SKM-1 (cell line): ENCODE measurements around the gene RASSF3.

ENCODE experiments used
- DNase-seq: peaks from one replicate; lab custom pipeline; 2025; ENCODE audit not compliant: unreplicated experiment; lab: John Stamatoyannopoulos, UW

The RASSF3 gene

DNA sequence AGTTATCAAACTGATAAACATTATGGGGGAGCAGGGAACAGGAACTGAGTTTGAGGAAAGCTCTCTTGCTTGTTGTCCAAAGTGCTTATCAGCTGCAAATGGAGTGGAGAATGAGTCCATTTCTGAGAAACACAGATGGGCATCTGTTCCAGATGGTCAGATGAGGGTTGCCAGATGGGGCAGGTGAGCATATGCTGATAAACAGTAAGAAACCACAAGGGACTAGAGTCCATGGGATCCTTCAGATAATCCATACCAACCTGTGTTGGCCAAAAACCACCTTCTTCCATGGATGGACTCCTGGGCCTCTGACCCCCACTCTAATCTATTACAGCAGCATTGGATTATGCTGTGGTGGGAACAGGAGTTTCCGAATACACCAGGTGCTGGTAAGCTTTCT is 110.6 kb downstream of the RASSF3 start:
- DNase-seq = no peak

GRCh38 chr12:64722835-64723234 is 112.5 kb downstream of the RASSF3 start:
- DNase-seq = no peak

GRCh38 chr12:64723630-64724029 is 113.3 kb downstream of the RASSF3 start:
- DNase-seq = no peak

DNA sequence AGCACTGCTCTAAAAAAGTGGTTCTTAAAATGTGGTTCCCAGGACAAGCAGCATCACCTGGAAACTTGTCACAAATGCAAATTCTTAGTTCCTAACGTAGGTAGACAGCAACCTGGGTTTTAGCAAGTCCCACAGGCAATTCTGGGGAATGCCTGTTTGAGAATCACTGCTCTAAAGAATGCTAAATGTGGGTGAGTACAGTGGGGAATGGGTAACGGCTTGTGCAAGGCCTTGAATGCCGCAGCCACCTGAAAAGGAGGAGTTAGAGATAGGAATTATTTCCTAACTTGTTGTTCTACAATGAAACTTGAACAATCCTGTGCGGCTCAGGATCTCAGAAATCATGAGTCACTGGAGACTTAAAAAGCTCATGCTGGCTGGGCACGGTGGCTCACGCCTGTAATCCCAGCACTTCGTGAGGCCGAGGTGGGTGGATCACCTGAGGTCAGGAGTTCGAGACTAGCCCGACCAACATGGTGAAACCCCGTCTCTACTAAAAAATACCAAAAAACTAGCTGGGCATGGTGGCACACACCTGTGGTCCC is 114.0 kb downstream of the RASSF3 start:
- DNase-seq = no peak

GRCh38 chr12:64729909-64730587 is 119.8 kb downstream of the RASSF3 start:
- DNase-seq = no peak

GRCh38 chr12:64730588-64730969 is 120.3 kb downstream of the RASSF3 start:
- no peak for DNase-seq

GRCh38 chr12:64731683-64732082 is 121.4 kb downstream of the RASSF3 start:
- DNase-seq = no peak

- no peak for DNase-seq
These were observed 123.6 kb downstream of the RASSF3 start for GRCh38 chr12:64733857-64734256.

DNA sequence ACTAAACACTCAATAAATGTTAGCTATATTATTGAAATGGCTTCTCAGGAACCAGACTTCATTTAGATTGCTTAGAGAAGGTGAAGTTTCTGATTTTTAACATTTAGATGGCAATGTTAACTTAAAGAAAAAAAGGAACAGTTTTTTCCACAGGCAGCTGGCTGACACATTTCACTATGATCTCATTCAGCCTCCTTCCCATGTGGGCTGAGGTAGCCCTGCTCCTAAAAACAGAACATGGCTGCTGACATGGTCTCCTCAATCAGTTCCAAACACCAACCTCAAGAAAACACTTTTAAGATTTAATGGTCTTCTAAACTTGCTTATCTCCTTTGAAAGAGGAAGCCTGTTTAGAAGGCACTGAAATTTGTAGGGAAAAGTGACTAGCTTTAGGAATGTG is 125.1 kb downstream of the RASSF3 start:
- DNase-seq = no peak

- DNase-seq = no peak
These were observed 126.5 kb downstream of the RASSF3 start for GRCh38 chr12:64736771-64737170.

GRCh38 chr12:64737539-64737938 is 127.2 kb downstream of the RASSF3 start:
- DNase-seq = no peak

GRCh38 chr12:64739778-64740177 is 129.5 kb downstream of the RASSF3 start:
- DNase-seq = no peak

- DNase-seq = no peak
These were observed 130.4 kb downstream of the RASSF3 start for GRCh38 chr12:64740646-64741045.

DNA sequence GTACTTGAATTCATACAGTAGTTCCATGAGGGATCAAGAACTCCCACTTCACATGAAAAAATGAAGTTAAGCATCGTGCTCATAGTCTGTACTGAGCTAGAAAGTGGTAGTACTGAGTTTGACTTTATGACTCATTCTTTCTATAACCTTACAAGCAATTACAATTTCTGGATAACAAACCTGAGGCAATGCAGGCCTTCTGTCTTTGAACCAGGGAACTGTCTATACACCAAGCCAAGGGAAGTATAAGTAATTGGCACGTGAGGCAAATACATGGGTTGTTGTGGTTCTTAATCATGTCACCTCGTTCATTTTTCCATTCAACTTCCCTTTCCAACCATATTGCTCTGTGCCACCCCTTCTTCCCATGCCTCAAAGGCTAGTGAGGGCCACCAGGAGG is 132.1 kb downstream of the RASSF3 start:
- no peak for DNase-seq

DNA sequence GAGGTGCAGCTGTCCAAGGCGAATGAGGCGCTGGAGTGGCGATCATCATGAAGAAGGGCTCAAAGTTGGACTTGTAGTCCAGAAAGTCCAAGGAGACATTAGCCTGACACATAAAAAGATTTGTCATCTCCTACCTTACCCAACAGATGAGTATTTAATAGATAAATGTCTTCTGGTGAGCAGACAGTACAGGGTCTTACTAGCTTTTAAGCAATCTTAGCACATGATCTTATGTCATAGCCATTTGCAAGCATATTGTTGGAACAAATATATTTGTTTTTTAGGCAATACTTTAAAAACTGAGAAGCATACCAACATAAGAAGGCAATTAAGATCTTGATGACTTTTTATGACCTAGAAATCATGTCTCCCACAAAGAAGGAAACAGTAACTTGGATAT is 132.9 kb downstream of the RASSF3 start:
- no peak for DNase-seq

GRCh38 chr12:64744422-64745258 is 134.3 kb downstream of the RASSF3 start:
- no peak for DNase-seq

DNA sequence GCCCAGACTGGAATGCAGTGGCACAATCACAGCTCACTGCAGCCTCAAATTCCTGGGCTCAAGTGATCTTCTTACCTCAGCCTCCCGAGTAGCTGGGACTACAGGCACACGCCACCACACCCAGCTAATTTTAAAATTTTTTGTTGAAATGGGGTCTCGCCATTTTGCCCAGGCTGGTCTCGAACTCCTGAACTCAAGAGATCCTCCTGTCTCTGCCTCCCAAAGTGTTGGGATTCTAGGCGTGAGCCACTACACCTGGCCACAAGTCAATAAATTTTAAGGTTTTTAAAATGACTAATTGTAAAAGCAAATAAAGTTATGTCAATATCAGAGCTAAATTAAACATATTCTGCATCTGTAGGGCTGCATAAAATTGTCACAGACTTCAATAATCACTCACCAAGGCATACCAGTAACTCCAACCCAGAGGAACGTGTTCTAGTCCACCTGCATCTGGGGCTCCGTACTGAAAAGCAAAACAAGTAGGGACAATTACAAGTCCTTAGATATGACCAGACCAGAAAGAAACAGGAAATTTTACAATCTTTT is 135.0 kb downstream of the RASSF3 start:
- DNase-seq = no peak

- DNase-seq = no peak
These were observed 135.7 kb downstream of the RASSF3 start for GRCh38 chr12:64745980-64746379.

DNA sequence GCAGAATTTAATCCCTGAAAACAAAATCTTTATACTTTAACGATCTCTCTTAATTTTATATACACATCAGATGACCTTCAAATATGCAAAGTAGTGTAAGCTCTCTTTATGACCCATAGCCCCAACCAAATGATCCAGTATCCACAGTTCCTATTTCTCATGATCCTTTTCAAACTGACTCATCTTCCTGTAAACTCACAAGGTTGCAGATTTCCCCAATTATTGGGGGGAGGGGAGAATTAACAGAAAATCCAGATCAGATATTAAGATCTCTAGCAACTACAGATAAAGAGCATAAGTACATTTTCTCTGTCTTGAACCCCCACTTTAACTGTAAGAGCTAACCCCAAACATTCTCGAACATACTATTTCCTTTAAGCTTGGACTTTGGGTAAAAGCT is 136.4 kb downstream of the RASSF3 start:
- no peak for DNase-seq
